H9 (cell line): ENCODE data around the gene MVD. TPM values are rescaled to one million over a fixed set of nuclear protein-coding genes. Genes with fewer than 3 reads are reported as not detected.

Experiments
- DNase-seq: peaks from one replicate; pipeline ENCODE4 v3.0.0-alpha.2; 2017
- H2AFZ ChIP-seq: one replicate; pipeline ENCODE4 v1.6.1; 2013; ENCODE audit warnings: mild to moderate bottlenecking, low read length, control low read depth, moderate library complexity
- H2AK5ac ChIP-seq: 2 replicates; pipeline ENCODE4 v1.6.1; 2013; ENCODE audit warnings: low read length, control low read depth, mixed read lengths; ENCODE audit not compliant: insufficient read length
- H2BK120ac ChIP-seq: one replicate; pipeline ENCODE4 v1.6.1; 2013; ENCODE audit warnings: low read depth, mild to moderate bottlenecking, low read length, control low read depth, inconsistent platforms; ENCODE audit not compliant: poor library complexity, severe bottlenecking
- H2BK12ac ChIP-seq: 2 replicates; pipeline ENCODE4 v1.6.1; 2013; ENCODE audit warnings: low read length, control low read depth, mixed read lengths, low read depth; ENCODE audit not compliant: insufficient read length
- H2BK15ac ChIP-seq: 2 replicates; pipeline ENCODE4 v1.6.1; 2013; ENCODE audit warnings: low read depth, low read length, control low read depth
- H2BK20ac ChIP-seq: one replicate; pipeline ENCODE4 v1.6.1; 2013; ENCODE audit warnings: low read depth, mild to moderate bottlenecking, low read length, control low read depth, inconsistent platforms; ENCODE audit not compliant: poor library complexity, severe bottlenecking
- H2BK5ac ChIP-seq: 2 replicates; pipeline ENCODE4 v1.6.1; 2013; ENCODE audit warnings: low read length, control low read depth, mixed read lengths; ENCODE audit not compliant: insufficient read length
- H3K14ac ChIP-seq: 2 replicates; pipeline ENCODE4 v1.6.1; 2013; ENCODE audit warnings: low read length, control low read depth; ENCODE audit not compliant: insufficient read depth
- H3K18ac ChIP-seq: 2 replicates; pipeline ENCODE4 v1.6.1; 2013; ENCODE audit warnings: low read depth, mild to moderate bottlenecking, mixed read lengths, low read length, control low read depth; ENCODE audit not compliant: insufficient read length
- H3K23ac ChIP-seq: 2 replicates; pipeline ENCODE4 v1.6.1; 2013; ENCODE audit warnings: low read length, control low read depth, mixed read lengths, low read depth; ENCODE audit not compliant: insufficient read length
- H3K23me2 ChIP-seq: 2 replicates; pipeline ENCODE4 v1.6.1; 2013; ENCODE audit warnings: low read depth, mild to moderate bottlenecking, mixed read lengths, low read length, control low read depth; ENCODE audit not compliant: insufficient read length, poor library complexity, severe bottlenecking
- H3K27ac ChIP-seq: 2 replicates; pipeline ENCODE4 v1.5.1; 2013; ENCODE audit warnings: low read length, control low read depth, mixed read lengths, low read depth; ENCODE audit not compliant: insufficient read length
- H3K27me3 ChIP-seq: 2 replicates; pipeline ENCODE4 v1.6.1; 2013; ENCODE audit warnings: low read length, control low read depth, inconsistent platforms; ENCODE audit not compliant: insufficient read depth
- H3K4ac ChIP-seq: 2 replicates; pipeline ENCODE4 v1.6.1; 2013; ENCODE audit warnings: low read depth, mild to moderate bottlenecking, control low read depth, inconsistent platforms, low read length, moderate library complexity
- H3K4me1 ChIP-seq: 2 replicates; pipeline ENCODE4 v1.6.1; 2013; ENCODE audit warnings: low read length, control low read depth, inconsistent platforms; ENCODE audit not compliant: insufficient read depth
- H3K4me2 ChIP-seq: 2 replicates; pipeline ENCODE4 v1.6.1; 2013; ENCODE audit warnings: low read length, control low read depth, mixed read lengths; ENCODE audit not compliant: insufficient read length, insufficient read depth
- H3K56ac ChIP-seq: 2 replicates; pipeline ENCODE4 v1.6.1; 2013; ENCODE audit warnings: low read depth, mild to moderate bottlenecking, mixed read lengths, low read length, control low read depth; ENCODE audit not compliant: insufficient read length
- H3K79me1 ChIP-seq: 2 replicates; pipeline ENCODE4 v1.6.1; 2013; ENCODE audit warnings: low read depth, mild to moderate bottlenecking, moderate library complexity, low read length, control low read depth, inconsistent platforms; ENCODE audit not compliant: insufficient read depth, poor library complexity, severe bottlenecking
- H3K79me2 ChIP-seq: 2 replicates; pipeline ENCODE4 v1.6.1; 2013; ENCODE audit warnings: low read length, control low read depth, inconsistent platforms; ENCODE audit not compliant: insufficient read depth
- H3K9ac ChIP-seq: 2 replicates; pipeline ENCODE4 v1.6.1; 2013; ENCODE audit warnings: low read length, control low read depth, mixed read lengths; ENCODE audit not compliant: insufficient read length; ENCODE audit errors: extremely low read depth
- H3K9me3 ChIP-seq: one replicate; pipeline ENCODE4 v1.6.1; 2013; ENCODE audit warnings: low read depth, low read length, inconsistent platforms; ENCODE audit not compliant: control insufficient read depth
- H3T11ph ChIP-seq: one replicate; pipeline ENCODE4 v1.6.1; 2013; ENCODE audit warnings: mild to moderate bottlenecking, low read length, control low read depth, inconsistent platforms
- H4K20me1 ChIP-seq: one replicate; pipeline ENCODE4 v1.6.1; 2013; ENCODE audit not compliant: control insufficient read depth, insufficient read length, insufficient read depth
- H4K5ac ChIP-seq: 2 replicates; pipeline ENCODE4 v1.6.1; 2013; ENCODE audit warnings: low read depth, mild to moderate bottlenecking, mixed read lengths, low read length, control low read depth; ENCODE audit not compliant: insufficient read length
- H4K8ac ChIP-seq: replicated peaks from 2 replicates; pipeline ENCODE4 v1.6.1; 2013; ENCODE audit warnings: low read length, control low read depth, mixed read lengths, low read depth; ENCODE audit not compliant: insufficient read length
- H4K91ac ChIP-seq: 2 replicates; pipeline ENCODE4 v1.6.1; 2013; ENCODE audit warnings: low read depth, mild to moderate bottlenecking, moderate library complexity, mixed read lengths, low read length, control low read depth; ENCODE audit not compliant: insufficient read length
- H3K27ac Mint-ChIP-seq, 3 experiments: 2 replicates in 2 of 3; 3 replicates in 1 of 3; pipeline ENCODE4 v1.8.0; 2020 to 2021; ENCODE audit warnings: mixed read lengths in 3 of 3, mild to moderate bottlenecking in 1 of 3, moderate library complexity in 1 of 3
- H3K27me3 Mint-ChIP-seq: 2 replicates; pipeline ENCODE4 v1.8.0; 2021; ENCODE audit warnings: low read depth, mild to moderate bottlenecking, moderate library complexity, mixed read lengths
- H3K36me3 Mint-ChIP-seq, 3 experiments: 2 replicates in 2 of 3; 3 replicates in 1 of 3; pipeline ENCODE4 v1.8.0; 2020 to 2021; ENCODE audit warnings: low read depth in 3 of 3, mixed read lengths in 3 of 3; ENCODE audit not compliant: insufficient read depth in 1 of 3
- H3K4me1 Mint-ChIP-seq, 2 experiments: 2 replicates each; pipeline ENCODE4 v1.8.0; 2020; ENCODE audit warnings: mixed read lengths in 2 of 2
- H3K4me3 Mint-ChIP-seq, 2 experiments: 2 replicates in 1 of 2; 3 replicates in 1 of 2; pipeline ENCODE4 v1.8.0; 2020 to 2021; ENCODE audit warnings: mild to moderate bottlenecking in 2 of 2, mixed read lengths in 2 of 2, moderate library complexity in 1 of 2
- H3K9me3 Mint-ChIP-seq, 2 experiments: 2 replicates in 1 of 2; 3 replicates in 1 of 2; pipeline ENCODE4 v1.8.0; 2020; ENCODE audit warnings: mild to moderate bottlenecking in 2 of 2, mixed read lengths in 2 of 2, moderate library complexity in 1 of 2
- WGBS: extraction: QIAGEN DNeasy Blood & Tissue Kit; methylation state at CpG from one replicate; pipeline ENCODE4 v1.1.7; 2013; ENCODE audit warnings: missing lambda C conversion rate, low lambda C conversion rate, mixed read lengths; ENCODE audit not compliant: insufficient read length; ENCODE audit errors: extremely low coverage; 5-methylcytosine and 5-hydroxymethylcytosine counted together
- total RNA-seq: library from RNA; stranded (reverse); gene quantifications from 2 replicates; pipeline ENCODE4 v1.2.1, GENCODE V29; 2021
- TF ChIP-seq, protein P1 (sequence below): fragments of 200-600 bp; sonication (generic); conservative IDR thresholded peaks from 3 replicates; pipeline ENCODE4 v1.8.0; 2021; ENCODE audit warnings: antibody characterized with exemption, mild to moderate bottlenecking

The MVD gene
- total RNA-seq, 1 experiment from 2014 or later: 53.2 TPM

- TF ChIP-seq, protein P1, sequence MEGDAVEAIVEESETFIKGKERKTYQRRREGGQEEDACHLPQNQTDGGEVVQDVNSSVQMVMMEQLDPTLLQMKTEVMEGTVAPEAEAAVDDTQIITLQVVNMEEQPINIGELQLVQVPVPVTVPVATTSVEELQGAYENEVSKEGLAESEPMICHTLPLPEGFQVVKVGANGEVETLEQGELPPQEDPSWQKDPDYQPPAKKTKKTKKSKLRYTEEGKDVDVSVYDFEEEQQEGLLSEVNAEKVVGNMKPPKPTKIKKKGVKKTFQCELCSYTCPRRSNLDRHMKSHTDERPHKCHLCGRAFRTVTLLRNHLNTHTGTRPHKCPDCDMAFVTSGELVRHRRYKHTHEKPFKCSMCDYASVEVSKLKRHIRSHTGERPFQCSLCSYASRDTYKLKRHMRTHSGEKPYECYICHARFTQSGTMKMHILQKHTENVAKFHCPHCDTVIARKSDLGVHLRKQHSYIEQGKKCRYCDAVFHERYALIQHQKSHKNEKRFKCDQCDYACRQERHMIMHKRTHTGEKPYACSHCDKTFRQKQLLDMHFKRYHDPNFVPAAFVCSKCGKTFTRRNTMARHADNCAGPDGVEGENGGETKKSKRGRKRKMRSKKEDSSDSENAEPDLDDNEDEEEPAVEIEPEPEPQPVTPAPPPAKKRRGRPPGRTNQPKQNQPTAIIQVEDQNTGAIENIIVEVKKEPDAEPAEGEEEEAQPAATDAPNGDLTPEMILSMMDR: no peak
- H3K36me3 Mint-ChIP-seq: peaks cover 2 to 15% (median 14%) of the 10 kb centered on the region in 3 experiments; a peak in 5 of 7 replicates
Measured at GRCh38 chr16:88698646-88699045, 35.8 kb upstream of the MVD start.

More at GRCh38 chr16:88698646-88699045, 35.8 kb upstream of the MVD start:
- Histone ChIP-seq H3K18ac (no peak overlapping the region), H3K9ac (no peak overlapping the region), H2BK15ac (no peak overlapping the region), H2AK5ac (no peak overlapping the region), H3K4ac (no peak overlapping the region), H4K20me1 (no peaks in the 10 kb centered on the region), H3T11ph (no peak overlapping the region), H3K9me3 (no peaks in the 10 kb centered on the region), H3K79me2 (no peaks in the 10 kb centered on the region), H3K56ac (no peak overlapping the region), H3K4me1 (no peaks in the 10 kb centered on the region), H4K5ac (no peak overlapping the region), H3K79me1 (peaks cover 4% of the 10 kb centered on the region), H2AFZ (no peak overlapping the region), H3K27me3 (no peaks in the 10 kb centered on the region), H2BK5ac (no peak overlapping the region), H2BK20ac (no peak overlapping the region), H2BK12ac (no peak overlapping the region), H3K23ac (no peak overlapping the region), H3K14ac (no peak overlapping the region), H3K27ac (no peak overlapping the region), H2BK120ac (no peak overlapping the region), H4K91ac (no peak overlapping the region), H3K4me2 (no peak overlapping the region), H4K8ac (no peak overlapping the region), H3K23me2 (peaks cover 3% of the 10 kb centered on the region)
- Mint-ChIP-seq H3K9me3 (no peaks in the 10 kb centered on the region), H3K4me1 (no peaks in the 10 kb centered on the region), H3K27me3 (no peaks in the 10 kb centered on the region), H3K4me3 (no peak overlapping the region), H3K27ac (no peak overlapping the region)
- WGBS: no CpG with 5 or more reads among the region's 25 CpGs
- no peak for DNase-seq
